Activated T-cell treated with anti-CD3 and anti-CD28 coated beads, Interleukin-2, amount 50 U/mL, for 1 hour (primary cell): ENCODE measurements around the gene RRAS2.

Source experiments
- DNase-seq: peaks from one replicate; pipeline ENCODE4 v3.0.0-alpha.2; 2020

Gene RRAS2

DNA sequence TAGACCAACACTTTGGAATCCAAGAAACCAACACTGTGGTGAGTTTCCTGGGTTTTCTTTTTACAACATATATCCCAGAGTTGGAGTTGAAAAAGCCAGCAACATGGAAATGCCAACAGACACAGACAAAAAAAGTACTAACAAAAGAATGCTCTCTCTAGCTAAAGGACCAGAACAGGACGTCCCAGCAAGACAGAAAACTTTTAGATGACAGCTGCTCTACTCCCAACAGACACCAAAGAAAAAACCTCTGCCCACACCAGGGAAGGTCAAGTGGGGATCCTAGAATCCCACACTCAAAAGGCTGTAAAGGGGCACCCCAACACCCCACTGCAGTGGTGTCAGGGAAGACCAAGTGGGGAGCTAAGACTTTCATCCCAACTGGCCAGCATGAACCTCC lies 23.3 kb downstream of the RRAS2 start:
- no peak for DNase-seq

DNA sequence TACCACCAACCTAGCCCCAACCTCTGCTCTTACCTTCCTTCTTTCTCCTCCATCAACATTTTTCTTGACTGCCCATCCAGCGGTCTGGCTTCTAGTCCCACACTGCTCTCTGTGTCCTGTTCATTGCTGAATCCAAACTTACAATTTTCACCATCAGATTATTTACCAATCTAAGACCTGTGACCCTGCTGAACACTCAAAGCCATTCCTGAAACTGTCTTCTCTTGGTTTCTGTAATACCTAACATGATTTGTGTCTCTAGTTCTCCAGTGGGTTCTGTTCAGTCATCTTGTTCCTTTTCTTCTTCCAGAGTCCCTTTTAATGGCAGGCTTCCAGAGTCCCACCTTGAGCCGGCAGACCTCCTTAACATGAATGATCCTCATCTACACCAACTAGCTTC lies 24.1 kb downstream of the RRAS2 start:
- no peak for DNase-seq

DNA sequence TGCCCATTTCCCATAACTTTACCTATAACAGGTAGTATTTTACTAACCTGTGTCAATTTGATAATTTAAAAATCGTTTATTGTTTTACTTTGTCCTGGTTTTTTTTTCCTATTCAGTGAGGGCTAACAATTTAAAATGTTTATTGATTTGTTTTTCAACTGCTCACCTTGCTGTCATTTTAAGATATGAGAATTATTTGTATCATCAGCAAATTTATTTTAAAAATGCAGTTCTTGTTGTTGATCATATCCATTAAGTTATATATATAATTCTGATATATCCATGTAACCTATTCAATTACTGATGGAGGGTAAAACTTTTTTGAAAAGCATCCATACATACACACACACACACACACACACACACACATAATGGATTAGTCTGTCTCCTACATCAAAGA lies 24.8 kb downstream of the RRAS2 start:
- DNase-seq = no peak

DNA sequence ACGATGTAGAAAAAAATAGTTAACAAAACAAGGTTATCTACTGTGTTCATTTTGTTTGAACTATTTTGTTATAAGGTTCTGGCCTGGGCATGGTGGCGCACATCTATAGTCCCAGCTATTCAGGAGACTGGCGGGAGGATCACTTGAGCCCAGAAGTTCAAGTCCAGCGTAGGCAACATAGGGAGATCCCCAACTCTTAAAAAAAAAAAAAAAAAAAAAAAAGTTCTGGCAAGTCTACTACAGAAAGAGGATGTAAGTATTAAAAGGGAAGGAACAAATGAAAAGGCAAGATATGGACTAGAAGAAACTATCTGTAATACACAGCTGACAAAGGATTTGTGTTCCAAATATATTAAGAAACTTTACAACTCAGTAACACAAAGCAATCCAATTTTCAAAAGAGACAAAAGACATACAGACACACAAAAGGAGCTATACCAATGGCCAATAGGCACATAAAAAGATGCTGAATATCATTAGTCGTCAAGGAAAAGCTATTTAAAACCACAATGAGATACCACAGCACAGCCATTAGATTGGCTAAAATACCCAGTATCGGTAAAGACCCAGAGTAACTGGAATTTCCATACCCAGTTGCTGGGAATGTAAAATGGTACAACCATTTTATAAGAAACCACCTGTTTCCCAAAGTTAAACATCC lies 27.4 kb downstream of the RRAS2 start:
- DNase-seq = no peak

DNA sequence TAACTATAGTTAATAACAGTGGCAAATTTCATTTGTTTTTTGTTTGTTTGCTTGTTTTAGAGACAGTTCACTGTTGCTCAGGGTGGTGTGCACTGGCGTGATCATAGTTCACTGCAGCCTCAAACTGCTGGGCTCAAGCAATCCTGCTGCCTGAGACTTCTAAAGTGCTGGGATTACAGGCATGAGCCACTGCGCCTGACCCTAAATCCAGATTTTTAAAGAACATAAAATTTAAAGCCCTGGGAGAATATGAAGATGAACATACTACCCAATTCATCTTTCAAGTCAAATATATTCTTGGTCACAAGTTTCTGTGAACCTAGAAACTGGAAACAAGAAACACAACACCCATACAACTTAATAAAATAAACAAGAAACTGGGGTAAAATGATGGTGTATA lies 28.1 kb downstream of the RRAS2 start:
- DNase-seq = no peak

DNA sequence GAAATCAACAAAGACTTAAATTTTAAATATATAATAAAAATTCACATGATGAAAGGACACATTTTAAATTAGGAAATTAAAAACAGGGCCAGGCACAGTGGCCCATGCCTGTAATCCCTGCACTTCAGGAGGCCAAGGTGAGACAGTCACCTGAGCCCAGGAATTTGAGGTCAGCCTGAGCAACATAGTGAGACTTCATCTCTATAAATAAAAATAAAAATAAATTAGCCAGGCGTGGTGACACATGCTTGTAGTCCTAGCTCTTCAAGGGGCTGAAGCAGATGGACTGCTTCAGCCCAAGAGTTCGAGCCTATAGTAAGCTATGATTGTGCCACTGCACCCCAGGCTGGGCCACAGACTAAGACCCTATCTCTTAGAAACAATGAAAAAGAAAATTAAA lies 29.3 kb downstream of the RRAS2 start:
- no peak for DNase-seq

DNA sequence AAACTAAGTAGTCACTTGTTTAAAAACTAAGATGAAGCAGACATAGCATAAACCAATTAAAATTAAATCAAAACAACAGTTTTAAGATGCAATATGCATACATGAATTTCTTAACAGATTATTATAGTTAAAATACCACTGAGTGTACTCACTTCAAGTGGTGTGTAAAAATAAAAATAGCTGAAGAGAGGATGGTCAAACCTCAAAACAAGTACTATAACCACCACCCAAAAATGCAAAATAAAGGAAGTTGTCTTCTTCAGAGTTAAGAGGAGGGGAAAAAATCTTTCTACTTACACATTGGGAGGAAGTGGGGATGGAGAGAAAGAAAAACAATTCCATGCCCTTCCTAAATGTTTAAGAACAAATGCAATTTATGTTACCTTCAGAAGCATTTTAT lies 31.9 kb downstream of the RRAS2 start:
- DNase-seq = no peak

DNA sequence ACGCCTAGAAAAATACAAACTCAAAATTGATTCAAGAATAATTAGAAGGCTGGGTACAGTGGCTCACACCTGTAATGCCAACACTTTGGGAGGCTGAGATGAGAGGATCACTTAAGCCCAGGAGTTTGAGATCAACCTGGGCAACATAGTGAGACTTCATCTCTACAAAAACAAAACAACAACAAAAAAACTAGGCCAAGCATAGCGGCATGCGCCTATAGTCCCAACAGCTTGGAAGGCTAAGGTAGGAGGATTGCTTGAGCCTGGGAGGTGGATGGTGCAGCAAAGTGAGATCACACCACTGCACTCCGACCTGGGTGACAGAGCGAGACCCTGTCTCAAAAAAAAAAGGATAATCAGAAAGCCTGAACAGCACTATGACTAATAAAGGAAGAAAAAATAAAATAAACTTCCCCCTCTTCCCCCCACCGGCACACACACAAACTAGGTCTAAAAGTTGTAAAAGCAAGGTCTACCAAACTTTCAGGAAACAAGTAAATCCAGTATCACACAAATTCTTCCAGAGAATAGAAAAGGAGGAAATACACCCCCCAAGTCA lies 35.8 kb downstream of the RRAS2 start:
- no peak for DNase-seq

DNA sequence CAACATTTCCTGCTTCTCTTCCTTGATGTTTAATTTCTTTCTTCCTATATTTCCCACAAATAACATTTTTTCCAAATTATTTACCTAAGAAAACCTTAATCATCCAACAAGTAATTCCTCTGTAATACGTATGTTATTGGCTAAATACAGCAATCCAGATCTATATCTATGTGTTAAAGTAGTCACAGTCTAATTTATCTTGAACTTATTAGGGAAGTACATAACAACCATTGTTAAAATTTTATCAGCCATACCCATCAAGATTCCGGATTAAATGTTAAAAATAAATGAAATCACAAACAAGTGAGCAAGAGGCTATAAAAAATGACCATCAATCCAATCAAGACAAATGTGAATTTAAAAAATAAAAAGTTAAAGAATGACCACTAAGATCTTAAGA lies 36.5 kb downstream of the RRAS2 start:
- no peak for DNase-seq

DNA sequence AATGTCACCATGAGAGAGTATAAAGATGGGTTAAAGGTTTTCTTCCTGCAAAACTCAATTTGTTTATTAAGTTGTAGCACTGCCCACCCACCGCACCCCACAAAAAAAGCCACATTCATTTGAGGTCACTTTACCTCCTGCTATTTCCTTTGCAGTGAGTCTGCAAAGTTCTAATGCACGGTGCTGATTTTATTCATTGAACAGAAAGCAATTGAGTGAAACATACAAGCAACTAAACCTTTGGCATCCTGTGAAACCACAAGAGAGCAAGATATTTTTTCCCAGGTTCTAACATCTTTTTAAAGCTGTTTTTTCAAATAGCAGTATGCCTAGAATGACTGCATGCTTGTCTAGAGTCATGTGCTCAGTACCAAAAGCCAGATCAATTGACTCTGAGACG lies 39.0 kb downstream of the RRAS2 start:
- DNase-seq = no peak

DNA sequence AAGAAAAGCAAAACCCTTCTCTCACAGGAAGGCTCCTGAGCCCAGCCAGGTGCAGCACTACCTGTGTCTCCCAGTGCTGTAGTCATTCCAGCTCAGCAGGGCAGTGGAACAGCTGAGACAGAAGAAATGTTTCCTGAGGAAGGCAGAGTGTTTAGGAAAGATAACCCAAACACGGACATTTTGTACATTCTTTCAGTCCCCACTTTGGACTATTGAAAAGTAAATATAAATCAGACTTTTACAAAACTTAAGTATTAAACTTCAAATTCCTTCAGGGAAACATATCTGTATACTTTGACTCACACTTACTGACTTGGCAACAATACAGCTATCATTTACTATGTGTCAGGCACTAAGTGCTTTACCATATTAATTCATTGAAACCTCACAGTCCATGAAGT lies 40.4 kb downstream of the RRAS2 start:
- DNase-seq = no peak

DNA sequence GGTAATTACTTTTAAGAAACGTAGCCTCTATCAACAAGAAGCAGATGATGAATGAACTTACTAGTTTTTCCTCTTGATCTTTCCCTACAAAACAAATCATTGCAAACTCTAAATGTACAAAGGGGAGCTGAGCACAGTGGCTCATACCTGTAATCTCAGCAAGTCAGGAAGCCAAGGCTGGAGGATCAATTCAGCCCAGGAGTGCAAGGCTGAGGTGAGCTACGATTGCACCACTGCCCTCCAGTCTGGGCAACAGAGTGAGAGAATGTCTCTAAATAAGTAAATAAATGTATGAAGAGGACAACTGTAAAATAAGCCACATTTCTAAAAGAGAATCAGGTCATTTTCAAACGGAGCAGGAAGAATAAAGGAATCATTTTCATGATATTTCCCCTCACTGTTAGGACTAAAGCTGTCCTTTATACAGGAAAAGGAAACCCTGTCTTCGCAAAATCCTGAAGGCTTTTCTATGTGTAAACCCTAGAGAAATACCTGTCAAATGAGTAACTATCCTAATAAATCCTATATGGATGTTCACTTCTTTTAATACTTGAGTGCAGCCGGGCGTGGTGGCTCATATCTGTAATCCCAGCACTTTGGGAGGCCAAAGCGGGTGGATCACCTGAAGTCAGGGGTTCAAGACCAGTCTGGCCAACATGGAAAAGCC lies 41.2 kb downstream of the RRAS2 start:
- DNase-seq = no peak

DNA sequence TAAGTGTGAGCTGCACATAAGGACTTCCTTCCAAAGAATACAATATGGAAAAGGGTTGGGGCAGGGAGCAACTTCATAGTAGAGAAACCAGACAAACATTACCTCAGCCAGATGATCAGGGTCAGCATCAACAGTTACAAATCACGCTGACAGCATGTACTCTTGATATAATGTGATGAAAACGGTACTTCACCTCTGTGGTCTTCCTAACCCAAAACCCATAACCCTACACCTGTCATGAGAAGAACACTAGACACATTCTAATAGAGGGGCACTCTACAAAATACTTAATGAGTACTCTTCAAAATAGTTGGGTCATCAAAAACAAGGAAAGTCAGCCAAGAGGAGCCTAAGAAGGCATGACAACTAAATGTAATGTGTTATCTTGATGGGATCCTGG lies 43.9 kb downstream of the RRAS2 start:
- no peak for DNase-seq

DNA sequence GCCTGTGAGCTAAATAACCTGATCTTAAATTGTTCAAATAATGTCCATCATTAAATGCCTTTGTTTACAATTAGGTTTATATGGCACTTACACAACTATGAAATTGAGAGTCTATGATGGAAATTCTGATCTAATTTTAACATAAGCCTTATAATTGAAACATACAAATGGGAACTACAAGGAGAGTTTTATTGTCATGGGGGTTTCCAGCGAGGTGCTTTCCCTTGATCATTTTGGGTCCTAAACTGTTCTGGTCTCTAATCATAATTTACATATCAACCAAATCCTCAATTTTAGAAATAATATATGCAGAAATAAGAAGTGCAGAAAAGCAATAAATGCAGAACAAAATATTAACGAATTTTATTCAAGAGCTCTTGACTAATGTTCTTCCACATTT lies 44.9 kb downstream of the RRAS2 start:
- DNase-seq = no peak

DNA sequence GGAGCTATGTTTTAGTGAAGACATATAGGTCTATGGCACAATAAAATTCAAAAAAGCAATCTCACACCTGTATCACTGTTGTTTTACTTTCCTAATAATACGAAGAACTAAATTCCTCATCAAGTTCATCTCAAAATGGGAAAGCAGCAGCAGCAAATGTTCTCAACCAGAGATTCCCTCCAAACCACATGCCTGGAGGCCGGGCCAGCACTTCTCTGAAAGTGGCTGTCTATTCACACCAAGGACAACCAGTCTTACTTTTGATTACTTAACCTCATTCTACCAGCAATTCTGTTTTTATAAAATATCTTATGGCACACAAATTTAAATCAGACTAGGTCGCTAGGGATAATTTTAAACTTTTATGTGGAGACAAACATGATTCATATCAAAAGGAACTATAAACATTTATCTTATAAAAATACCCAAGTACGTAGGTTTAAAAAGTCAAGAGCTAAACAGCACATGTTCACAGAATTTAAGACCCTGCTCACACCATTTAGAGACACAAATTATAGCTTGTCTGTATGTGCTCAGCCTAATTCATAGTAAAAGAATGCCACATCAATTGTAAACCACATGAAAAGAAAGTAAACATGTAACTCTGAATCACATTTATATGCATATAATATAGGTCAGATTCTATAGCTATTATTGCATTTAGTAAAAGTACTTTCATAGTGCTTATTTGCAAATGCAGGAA lies 46.1 kb downstream of the RRAS2 start:
- DNase-seq = no peak

DNA sequence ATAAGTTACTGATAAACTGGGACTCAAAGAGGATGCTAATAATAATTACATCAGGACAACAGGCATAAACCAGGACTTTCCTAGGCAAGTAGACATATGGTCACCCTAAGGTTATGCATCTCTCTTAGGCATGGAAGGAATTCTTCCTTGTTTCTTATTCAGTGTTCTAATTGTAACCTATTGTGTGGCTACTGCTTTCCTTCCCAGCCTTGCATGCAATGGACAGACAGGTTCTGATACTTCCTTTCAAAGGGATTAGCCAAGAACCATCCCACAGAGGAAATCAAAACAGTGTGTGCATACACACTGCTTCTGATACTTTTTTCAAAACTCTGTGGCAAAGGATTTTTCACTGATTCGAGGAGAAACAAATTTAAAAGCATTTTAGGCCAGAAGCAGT lies 48.3 kb downstream of the RRAS2 start:
- DNase-seq = no peak

DNA sequence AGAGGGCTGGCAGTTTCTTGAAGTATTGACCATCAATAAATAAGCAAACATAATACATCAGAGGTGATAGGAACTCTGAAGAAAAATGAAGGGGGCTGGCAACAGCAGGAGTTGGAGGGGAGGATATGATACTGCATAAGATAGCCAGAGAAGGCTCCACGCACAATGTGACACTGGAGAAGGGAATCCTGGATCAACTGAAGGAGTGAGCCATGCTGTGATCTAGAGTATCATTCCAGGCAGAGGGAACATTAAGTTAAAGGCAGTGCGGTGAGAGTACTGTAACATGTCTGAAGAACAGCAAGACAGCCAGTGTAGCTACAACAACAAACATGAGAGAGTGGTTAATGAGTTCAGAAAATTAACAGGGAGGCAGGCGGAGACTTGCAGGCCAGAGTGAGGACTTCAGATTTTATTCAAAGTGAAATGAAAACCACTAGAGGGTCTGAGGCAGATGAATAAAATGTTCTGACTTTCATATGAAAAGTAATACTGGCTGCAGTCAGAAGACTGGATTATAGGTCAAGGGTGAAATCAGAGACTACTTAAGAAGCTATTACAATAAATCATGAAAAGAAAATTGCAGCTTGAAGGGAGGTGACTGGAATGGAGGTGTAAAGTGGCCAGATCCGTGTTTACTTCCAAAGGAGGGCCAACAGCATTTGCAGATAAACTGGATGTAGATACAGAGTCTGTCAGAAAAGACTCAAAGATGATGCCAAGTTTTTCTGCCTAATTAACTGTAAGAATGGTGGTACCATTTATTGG lies 49.4 kb downstream of the RRAS2 start:
- no peak for DNase-seq

DNA sequence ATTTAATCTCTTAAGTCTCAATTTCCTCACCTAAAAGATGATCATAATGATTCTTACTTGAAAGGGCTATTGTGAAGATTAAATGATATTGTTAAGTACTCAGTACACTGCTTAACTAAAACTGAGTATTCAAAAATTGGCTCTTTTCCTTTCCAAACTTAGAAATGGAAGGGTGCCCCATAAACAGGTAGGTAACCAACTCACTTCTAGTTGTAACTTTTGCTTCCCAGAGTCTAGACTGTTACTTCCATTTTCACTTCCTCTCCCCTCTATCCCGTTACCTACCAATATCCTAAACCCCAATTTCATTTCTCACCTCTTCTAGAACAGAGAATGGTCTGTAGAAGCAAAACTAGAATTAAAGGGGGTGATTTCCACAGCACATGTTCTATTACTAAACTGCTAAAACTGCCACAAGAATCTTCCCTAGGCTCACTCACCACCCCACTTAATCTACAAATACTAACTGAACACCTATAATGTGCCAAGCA lies 50.0 kb downstream of the RRAS2 start:
- no peak for DNase-seq

DNA sequence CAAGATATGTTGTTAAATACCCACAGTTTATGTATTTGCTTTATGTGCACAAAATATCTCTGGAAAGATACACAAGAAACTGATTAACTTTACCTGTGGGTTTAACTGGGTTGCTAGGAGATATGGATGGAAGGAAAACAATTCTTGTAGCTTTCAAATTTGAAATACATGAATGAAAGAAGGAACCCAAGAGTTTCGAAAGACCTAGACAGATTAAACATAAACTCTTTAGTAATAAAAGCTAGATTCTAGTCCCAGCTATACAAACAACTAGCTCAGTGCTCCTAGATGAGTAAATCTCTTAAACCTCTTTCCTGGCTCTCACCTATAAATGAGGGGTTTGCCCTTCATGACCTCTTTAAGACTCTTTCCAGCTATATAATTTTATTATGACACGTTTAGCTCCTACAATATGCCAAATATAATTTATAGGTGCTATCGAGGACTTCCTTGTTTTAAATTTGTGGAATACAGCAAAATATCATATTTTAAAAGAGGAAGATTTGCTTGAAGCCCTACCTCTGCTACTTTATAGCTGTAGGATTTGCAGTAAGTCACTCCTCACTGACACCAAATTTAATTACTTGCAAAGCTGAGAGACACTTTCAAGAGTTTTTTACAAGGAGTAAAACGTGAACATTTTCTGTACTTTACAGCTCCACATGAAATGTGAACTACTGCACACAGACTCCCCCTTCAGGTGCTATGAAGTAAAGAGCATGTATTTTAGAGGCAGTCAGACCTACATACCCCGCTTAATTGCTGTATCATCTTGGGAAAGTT lies 50.7 kb downstream of the RRAS2 start:
- DNase-seq = no peak

DNA sequence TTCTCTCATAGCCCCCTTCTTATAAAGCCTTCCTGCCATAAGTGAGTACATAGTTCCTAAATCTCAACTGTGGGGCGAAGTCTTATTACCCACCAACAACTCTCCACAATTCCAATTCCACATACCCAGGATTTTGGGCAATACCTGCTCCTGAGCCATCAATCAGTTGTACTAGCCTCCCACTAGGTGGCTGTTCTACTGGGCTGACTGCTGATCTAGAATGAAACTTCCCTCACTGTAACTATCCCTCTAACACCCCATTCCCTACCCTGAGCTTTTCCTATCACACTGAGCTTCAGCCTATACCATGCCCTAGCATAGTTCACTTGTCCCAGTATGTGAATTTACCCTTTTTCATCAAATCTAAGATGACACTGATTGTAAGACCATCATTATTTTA lies 52.5 kb downstream of the RRAS2 start:
- DNase-seq = no peak

DNA sequence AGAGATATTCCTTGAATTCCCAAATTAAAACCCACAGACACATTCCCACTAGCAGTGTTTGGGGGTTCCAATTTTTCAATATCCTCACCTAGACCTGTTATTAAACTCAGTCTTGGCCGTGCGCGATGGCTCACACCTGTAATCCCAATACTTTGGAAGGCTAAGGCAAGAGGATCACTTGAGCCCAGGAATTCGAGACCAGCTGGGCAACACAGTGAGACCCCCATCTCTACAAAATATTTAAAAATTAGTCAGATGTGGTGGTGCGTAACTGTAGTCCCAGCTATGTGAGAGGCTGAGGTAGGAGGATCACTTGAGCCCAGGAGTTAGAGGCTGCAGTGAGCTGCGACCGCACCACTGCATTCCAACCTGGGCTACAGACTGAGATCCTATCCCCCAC lies 53.3 kb downstream of the RRAS2 start:
- no peak for DNase-seq

DNA sequence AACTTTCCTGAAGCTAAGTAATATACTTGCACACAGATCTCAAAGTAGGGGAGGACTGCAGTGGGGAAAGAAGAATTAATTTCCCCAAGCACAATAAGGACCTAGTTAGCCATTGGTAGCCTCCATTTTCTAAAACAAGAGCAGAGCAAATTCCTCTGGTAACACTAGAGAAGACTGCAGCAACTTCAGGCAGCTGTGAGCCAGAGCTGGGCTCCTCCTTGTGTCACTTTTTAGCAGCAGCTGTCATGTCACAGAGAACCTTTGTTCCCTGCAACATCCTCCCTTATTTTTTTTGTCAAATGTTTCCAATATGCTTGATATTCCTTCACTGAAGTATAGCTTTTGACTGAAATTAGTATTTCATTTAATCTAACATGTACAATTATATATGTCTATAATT lies 54.4 kb downstream of the RRAS2 start:
- no peak for DNase-seq
